Coronary artery (tissue), 2 donors: ENCODE measurements around the gene AGPAT2.
A peak's percentile ranks its signal among the peaks of the same experiment; 100 is the strongest.

Experiments
- DNase-seq: peaks from one replicate; pipeline ENCODE4 v3.0.0-alpha.2; 2017; ENCODE audit warnings: low spot score
- H3K27ac ChIP-seq, 2 donors: fragments of 200-600 bp; sonication (generic); one replicate each; pipeline ENCODE4 v1.5.1; 2016 to 2019
- H3K4me3 ChIP-seq: fragments of 200-600 bp; sonication (generic); 2 replicates; pipeline ENCODE4 v1.5.1; 2016; ENCODE audit warnings: mild to moderate bottlenecking, moderate library complexity
- TF ChIP-seq, protein P1 (sequence below): fragments of 200-600 bp; sonication (generic); IDR thresholded peaks from one replicate; pipeline ENCODE4 v1.5.1; 2019; ENCODE audit warnings: antibody characterized with exemption

The AGPAT2 gene

DNA sequence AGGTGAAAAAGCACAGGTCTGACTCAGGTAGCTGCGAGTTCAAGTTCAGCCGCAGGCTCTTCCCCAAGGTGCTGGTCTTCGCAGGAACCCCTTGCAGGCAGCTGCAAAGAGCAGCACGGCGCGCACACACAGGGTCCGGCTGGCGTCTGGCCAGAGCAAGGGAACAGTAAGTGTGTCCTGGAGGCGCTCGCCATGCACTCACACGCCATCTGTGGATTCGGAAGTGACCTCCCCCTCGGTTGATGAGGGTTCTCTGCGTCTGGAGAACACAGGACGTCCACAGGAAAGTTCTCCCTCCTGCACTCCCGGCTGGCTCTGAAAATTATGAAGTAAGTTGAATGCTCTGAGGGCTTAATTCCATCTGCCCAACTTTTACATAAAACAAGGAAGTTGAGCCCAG is 38.5 kb downstream of the AGPAT2 start:
- no peak for DNase-seq
- TF ChIP-seq, protein P1, sequence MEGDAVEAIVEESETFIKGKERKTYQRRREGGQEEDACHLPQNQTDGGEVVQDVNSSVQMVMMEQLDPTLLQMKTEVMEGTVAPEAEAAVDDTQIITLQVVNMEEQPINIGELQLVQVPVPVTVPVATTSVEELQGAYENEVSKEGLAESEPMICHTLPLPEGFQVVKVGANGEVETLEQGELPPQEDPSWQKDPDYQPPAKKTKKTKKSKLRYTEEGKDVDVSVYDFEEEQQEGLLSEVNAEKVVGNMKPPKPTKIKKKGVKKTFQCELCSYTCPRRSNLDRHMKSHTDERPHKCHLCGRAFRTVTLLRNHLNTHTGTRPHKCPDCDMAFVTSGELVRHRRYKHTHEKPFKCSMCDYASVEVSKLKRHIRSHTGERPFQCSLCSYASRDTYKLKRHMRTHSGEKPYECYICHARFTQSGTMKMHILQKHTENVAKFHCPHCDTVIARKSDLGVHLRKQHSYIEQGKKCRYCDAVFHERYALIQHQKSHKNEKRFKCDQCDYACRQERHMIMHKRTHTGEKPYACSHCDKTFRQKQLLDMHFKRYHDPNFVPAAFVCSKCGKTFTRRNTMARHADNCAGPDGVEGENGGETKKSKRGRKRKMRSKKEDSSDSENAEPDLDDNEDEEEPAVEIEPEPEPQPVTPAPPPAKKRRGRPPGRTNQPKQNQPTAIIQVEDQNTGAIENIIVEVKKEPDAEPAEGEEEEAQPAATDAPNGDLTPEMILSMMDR, result no peak
- Histone ChIP-seq H3K27ac (peak overlapping the region in 1 of 2 donors; percentile 63), H3K4me3 (peak overlapping the region; percentile 30)

DNA sequence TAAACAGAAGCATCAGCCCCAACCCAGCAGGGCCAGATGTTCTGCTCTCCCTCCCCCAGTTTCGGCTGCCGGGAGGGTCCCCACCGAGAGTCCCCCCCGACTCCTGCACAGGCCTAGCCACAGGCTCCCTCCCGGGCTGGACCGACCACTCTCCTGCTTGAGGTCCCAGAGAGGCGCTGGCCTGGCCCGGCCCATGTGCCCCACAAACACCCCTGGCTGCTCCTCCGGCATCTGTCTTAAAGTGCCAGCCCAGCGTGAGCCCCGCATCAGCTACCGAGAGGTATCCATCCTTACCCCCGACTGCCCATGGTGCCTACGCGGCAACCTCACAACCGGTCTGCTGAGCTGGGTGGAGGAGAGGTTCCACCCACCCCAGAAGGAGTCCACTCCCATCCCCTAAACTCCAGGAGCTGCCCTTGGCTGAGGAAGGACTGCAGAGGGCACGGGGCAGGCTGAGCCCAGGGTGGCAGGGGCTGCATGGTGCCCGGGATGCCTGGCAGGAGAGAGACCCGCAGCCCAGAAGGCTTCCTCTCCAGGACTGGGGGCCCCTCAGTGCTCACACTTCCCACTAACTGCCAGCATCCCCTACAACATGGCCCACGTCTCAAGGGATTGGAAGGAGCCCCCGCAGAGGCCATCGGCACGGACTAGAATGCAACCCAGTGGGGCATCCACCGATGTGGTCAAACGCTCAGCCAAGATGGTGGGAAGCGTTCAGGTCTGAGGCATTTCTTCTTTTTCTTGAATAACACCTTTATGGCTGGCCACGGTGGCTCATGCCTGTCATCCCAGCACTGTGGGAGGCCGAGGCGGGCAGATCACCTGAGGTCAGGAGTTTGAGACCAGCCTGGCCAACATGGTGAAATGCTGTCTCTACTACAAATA is 40.2 kb downstream of the AGPAT2 start:
- DNase-seq, result no peak
- TF ChIP-seq, protein P1, result no peak
- H3K4me3 ChIP-seq, result peak overlapping the region; percentile 64
- H3K27ac ChIP-seq, result peak overlapping the region in 1 of 2 donors; percentile 81

DNA sequence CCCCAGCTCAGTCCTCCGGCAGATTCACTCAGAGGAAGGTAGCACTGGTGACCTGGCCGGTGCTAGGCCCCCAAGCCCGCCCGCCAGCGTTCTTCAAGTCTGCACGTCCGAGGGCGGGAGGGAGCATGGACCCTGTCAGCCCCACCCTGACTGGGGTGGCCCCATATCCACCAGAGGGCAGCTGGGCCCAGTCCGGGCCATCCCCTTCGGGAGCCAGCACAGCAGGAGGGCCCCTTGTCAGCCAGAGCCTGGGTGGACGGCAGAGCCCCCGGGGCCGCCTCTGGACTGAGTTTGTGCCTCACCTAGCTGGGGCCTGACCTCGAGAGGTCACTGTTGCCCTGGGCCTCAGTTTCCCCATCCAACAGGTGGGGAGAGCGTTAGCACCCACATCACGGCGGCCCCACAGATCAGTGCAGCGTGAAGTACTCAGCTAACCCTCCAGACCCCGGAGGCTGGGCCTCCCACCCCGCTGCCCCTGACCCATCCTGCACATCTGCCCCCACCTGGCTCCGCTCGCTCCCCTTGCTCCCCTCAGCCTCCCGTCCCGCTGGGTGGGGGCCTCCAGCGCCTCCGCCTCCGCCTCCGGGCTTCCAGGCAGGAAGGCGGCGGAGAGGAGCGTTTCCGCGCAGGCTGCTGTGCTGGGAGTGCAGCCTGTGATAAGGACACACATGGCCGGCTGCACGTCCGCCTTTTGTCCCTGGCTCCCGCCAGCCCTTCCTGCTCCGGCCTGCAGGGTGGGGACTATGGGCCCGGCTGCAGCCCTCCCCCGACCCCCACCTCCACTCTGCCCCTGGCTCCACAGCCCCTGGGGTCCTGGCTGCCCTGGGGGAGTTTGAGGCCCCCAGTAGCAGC is 41.1 kb downstream of the AGPAT2 start:
- H3K4me3 ChIP-seq, result peak overlapping the region; percentile 64
- H3K27ac ChIP-seq, result peak overlapping the region in 1 of 2 donors; percentile 81
- no peak for DNase-seq
- TF ChIP-seq, protein P1, result no peak

DNA sequence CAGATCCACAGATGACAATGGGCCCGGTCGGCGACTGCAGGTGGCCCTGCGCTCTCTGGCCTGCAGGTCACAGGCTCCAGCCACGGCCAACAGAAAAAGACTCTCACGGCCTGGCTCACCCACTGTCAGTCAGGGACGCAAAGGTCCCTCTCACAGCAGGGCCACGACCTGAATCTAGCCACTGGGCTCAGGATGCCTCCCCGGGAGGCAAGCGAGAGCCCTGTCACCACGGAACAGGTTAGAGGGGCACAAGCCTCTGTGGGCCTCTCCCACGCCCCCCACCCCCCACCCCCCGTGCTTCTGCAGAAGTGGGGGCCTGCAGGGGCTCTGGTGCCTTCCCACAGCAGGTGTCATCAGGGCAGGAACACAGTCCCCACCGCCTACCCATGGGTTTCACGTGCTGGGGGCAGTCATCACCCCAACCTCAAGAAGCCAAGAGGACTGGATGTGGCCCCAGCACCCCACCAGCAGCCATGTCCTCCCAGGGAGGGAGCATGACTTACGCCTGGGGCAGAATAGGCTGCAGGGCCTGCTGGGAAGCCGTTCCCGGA is 41.8 kb downstream of the AGPAT2 start:
- H3K4me3 ChIP-seq, result peak overlapping the region; percentile 64
- H3K27ac ChIP-seq, result peak overlapping the region in 1 of 2 donors; percentile 81
- TF ChIP-seq, protein P1, result no peak
- DNase-seq, result no peak

DNA sequence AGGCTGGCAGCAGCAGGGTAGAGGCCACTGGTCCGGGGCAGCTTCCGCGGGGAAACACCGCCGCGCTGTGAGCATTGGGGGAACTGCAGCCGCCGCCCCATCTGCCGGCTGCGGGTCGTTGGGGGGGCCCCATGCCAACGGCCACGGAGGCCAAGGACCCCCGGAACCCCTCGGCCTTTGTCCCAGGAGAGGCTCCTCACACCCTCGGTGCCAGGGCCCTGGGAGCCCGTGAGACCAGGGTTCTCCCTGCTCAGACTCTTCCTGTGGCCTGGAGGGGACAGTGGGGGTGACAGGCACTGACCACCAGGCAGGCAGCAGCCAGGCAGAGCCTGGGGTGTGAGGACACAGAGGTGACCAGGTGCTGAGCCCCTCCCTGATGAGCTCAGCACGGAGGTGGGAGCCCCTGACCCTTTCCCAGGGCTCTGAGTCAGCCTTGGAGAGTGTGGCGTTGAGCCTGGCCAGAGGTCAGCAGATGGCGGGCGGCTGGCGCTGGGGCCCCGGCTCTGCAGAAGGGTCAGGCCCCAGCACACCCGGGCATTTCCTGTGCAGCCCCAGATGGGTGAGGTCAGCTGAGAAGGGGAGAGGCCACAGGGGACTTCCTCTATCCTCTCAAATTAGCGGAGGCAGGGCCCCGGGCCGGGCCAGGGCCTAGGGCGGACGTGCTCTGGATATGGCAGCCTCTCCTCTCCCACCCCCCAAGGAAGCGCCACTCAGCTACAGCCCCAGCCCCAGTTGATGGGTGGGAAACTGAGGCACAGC is 42.5 kb downstream of the AGPAT2 start:
- TF ChIP-seq, protein P1, result peak; percentile 56
- H3K27ac ChIP-seq, result peak overlapping the region; percentile 32 to 81
- H3K4me3 ChIP-seq, result peak overlapping the region; percentile 64
- DNase-seq, result no peak

DNA sequence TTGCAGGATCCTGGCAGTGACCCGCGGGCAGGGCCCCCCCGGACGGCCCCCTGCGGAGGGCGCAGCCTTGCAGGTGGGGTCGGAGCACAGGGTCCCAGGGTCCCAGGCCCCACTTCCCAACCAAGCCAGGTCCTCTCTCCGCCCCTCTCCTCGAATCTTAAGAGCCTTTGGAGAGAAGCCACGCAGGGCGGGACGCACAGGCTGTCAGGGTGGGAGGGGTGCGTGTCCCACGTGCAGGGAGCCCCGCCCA is 43.0 kb downstream of the AGPAT2 start:
- Histone ChIP-seq H3K4me3 (peak overlapping the region; percentile 64), H3K27ac (peak overlapping the region in 1 of 2 donors; percentile 68)
- peak; percentile 88 for DNase-seq
- TF ChIP-seq, protein P1, result no peak
